ENCODE results near the gene PRAC1.
A peak's percentile ranks its signal among the peaks of the same experiment; 100 is the strongest.

Gene PRAC1

DNA sequence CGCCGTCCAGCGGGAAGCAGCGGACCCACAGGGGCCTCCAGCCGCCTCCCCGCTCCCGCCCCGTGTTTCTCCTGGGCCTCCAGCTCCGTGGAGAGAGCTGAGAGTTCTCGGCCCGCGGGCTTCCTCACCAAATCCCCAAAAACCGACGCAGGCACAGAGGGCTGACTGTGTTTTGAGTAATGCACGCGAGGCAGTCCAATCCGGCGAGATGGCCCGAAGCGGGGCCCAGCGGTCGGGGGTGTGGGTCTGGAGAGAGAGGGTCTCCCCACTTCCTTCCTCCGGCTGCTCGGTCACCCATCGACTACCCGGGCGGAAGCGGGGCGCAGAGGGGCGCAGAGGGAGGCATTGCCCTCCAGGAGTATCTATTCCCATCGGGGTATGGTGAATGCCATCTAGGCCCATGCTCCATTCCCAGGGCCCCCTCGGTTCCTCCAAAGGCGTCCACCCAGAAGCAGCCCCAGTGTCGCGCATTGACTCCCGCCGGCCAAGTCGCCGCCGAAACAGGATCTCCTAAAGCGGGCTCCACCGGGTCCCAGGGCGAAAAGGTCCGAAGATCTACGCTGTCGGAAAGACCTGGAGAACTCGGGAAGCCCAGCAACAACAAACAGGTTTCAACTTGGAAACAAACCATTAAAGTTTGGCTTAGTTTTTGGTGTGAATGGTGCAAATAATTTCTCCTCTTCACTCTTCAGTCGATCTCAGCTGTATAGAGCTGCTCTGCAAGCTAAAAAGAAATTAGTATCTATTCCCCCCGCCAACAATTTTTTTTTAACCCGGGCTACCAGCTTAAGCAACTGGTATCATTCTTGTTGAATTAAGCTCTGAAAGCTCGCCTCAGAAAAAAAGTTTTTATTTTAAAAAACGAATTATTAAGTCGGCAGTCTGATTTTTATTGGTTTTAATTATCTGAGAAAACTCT is 25.4 kb upstream of the PRAC1 start:
- no peak for DNase-seq (ENCODE audit: low spot score)

DNA sequence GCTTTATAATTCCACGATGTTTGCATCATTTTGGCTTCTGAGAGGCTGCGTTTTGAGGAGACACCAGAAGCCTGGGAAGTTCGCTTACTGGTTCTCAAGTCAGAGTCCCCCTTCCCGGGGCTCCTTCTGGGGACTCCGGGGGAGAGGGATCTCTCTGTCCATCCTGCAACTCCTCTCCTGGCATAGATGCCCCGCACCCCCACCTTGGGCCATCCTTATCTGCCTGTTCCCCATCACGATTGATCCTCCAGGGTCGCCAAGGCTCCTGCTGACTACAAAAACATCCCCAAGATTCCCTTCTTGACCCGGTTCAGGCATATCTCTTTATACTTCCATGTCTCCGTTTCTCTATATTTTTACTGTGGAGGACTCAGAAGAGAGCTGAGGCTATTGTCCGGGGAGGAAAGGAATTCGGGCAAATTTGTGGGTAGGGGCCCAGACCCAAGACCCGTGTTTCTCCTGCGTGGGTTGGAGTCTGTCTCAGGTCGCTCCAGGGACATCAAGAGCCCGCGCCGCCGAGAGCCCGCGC is 24.7 kb upstream of the PRAC1 start:
- DNase-seq (ENCODE audit: low spot score) = no peak

DNA sequence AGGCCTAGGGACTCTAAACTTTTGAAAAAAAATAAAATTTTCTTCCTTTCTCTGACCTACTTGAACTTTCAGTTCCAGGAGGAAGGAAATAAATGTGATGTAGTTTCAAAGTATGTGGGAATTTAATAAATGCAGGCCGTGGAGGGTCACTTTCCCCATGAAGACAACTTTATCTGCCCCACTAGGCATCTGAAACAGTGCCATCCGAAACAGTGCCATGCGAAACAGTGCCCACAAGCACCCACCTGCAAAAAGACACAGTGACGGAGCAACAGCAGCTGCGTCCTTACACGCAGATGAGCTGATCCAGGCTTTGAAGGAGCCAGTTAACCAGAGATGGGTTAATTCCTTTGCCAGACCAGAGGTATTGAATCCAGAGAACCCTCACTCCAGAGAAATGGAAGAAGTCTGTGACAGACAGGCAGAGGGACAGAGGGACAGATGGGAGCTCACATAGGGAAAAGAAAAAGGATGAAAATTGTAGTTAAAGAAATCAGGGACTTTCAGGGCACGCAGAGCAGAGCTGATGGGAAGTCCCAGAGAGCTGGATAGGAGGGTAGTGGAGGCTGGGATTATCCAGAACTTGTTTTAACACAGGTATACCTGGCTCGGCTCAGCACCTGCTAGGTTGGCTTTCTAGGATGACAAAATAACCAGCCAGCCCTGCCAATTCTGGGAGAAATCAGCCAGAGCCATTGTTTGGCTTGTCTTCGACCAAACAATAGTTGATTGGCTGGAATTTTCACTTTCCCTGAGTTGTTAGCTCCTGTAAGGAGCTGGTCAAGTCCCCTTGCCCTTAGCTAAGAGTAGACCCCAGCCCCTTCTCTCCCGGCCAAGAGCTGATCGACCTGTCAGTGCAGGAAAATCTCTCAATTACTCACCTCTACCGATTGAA is 23.3 kb upstream of the PRAC1 start:
- DNase-seq (ENCODE audit: low spot score) = no peak

DNA sequence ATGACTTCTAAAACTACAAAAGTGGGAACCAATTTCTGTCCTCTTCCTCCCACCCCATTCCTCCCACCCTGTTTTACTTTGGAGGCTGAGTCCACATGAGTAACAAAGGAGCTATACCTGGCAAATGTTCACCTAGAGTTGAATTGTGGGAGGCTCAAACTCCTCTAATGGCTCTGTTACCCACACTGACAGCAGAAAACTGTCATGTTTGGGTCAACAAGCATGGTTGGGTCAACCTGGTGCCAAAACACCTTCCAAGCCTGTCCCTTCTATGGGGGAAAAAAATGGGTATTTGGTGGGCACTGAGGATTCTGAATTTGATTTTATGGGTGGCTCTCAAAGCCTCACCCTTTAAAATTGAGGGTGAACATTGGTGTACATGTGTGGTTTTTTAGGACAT is 18.2 kb upstream of the PRAC1 start:
- no peak for DNase-seq (ENCODE audit: low spot score)

DNA sequence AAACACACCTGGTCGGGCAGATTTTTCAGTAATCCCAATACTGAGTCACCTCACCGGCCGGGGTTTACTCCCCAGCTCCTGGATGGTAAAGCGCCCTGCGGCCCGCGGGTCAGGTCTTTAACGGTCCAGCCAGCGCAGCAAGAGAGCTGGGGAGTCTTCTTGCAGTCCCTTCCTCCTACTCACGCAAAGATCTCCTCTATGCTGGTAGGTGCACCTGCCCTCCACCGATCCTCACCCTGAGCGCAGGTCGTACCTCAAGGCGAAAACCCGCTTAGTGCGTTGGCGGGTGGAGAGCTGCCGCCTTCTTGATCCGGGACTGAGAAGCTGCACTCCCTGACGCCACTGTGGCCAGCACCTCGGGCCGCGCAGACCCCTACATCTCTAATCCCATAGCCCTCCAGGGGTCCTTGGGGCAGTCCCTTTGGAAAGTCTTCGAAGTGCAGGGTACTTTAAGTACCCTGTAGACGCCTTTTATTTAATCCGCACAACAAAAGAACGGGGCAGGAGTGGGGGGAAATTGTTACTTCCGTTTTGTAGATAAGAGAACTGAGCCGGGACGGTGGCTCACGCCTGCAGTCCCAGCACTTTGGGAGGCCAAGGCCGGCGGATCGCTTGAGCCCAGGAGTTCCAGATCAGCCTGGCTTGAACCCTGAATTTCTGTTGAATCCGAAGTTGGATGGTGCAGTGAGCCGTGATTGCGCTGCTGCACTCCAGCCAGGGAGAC is 16.6 kb upstream of the PRAC1 start:
- DNase-seq (ENCODE audit: low spot score) = peak; percentile 46

DNA sequence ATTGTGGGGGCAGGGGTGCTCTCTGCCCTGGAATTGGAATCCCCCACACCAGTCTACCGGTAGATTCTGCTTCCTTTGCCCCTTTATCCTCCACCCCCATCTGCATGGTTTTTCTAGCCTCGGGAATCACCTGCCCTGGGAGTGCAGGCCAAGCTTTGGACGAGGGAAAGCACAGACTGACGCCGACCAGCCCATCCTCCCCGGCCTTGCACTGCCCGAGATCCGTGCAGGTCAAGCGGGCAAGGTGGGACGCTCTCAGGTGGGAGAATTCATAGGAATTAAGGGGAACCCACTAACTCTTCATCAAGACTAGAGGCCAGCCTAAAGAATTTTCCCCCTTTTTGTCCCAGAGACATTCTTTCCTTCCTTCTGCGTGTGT is 16.1 kb upstream of the PRAC1 start:
- peak; percentile 36 for DNase-seq (ENCODE audit: low spot score)

DNA sequence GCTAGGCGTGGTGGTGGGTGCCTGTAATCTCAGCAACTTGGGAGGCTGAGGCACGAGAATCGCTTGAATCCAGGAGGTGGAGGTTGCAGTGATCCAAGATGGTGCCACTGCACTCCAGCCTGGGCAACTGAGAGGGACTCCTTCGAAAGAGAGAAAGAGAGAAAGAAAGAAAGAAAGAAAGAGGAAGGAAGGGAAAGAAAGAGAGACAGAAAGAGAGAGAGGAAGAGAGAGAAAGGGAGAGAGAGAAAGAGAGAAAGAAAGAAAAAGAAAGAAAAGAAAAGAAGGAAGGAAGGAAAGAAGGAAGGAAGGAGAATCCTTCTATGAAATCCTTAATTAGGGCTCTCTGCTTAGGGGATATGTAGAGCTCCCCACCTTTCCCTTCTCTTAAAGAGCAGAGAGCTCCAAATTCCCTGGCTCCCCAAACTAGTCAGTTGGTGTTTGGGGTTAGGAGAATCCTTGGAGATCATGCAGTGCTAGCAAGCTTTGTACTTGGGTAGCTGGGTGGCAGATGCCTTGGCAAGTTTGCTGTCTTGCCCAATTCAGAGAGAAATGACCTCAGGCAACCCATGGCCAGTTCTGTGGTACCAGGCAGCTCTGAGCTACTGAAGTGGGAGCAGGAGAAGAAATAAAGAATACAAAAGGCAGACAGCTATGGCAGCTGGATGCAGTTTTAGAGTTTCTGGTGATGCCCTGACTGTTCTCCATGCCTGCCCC is 15.2 kb upstream of the PRAC1 start:
- DNase-seq (ENCODE audit: low spot score) = peak; percentile 28

DNA sequence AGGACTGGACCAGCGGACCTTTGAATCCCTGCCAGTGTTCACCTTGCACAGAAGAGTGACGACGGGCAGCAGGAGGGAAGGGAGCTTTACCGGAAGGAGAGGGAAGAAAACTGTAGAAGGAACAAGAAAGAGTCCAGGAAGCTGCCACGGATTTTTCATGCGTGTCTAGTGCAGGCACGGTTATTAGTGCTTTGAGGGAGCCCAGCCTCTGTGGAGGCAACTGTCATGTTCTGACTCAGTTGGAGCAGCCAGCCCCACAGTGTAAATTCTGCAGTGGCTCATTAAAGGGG is 12.7 kb upstream of the PRAC1 start:
- DNase-seq (ENCODE audit: low spot score) = peak; percentile 24

DNA sequence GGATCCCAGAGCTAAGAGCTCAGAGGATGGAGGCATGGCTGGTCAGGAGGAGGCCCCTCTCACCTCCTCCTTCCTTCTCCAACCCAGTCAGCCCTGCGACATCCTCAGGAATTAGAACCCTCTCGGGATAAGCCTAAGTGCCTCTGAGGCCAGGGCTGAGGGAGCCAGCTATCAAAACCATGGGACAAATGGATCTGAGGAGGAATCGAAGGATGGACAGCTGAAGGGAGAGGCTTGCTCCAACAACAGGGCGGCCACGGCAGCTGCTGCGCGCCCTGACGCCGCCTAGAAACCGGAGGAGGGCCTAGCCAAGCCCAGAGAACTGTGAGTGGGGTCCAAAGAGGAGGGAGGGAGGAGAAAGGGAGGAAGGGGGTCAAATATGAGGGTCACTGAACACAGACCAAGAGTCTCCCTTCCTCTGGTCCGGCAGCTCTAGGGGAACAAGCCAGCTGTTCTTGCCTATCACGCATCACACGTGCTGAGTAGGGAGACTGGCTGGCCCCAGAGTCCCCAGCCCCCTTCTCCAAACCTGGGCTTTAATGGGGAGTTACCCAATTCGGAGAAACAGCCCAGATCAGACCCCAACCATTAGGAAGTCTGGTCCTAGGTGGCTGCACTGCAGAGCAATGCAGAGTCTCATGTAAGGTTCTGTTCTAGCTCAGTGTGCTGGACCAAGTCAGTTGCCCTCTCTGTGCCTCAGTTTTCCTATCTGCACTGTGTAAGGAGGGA is 12.2 kb upstream of the PRAC1 start:
- peak; percentile 39 for DNase-seq (ENCODE audit: low spot score)

DNA sequence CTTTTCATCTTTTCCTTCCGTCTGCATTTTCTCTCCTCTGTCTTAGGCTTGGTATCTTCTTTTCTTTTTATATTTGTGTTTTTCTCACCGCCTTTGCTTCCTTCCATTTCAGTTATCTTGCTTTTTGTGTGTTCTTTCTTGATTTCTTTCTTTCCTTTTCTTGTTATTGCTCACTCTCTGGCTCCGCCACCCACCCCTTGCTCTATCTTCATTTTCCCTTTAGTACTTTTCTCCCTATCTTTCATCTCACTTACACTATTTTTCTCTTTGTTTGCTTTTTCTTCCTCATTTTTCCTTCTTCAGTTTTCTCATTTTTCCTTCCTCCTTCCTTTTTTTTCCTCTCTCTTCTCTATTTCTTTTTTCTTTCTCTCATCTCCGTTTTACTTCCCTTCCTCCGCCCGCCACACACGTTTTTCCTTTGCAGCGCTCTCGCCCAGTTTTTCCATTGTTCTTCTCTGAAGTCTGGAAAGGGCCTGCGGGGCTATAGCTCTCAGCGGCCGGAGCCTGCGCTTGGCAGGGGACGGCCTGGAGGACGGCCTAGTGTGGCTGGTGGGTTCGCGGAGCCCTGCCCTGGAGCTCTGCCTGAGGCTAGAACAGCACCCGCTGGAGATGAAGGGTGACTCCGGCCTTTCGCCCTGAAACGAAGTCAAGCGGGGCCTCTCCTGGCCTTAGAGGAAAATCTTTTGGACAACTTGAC is 11.5 kb upstream of the PRAC1 start:
- peak; percentile 49 for DNase-seq (ENCODE audit: low spot score)

DNA sequence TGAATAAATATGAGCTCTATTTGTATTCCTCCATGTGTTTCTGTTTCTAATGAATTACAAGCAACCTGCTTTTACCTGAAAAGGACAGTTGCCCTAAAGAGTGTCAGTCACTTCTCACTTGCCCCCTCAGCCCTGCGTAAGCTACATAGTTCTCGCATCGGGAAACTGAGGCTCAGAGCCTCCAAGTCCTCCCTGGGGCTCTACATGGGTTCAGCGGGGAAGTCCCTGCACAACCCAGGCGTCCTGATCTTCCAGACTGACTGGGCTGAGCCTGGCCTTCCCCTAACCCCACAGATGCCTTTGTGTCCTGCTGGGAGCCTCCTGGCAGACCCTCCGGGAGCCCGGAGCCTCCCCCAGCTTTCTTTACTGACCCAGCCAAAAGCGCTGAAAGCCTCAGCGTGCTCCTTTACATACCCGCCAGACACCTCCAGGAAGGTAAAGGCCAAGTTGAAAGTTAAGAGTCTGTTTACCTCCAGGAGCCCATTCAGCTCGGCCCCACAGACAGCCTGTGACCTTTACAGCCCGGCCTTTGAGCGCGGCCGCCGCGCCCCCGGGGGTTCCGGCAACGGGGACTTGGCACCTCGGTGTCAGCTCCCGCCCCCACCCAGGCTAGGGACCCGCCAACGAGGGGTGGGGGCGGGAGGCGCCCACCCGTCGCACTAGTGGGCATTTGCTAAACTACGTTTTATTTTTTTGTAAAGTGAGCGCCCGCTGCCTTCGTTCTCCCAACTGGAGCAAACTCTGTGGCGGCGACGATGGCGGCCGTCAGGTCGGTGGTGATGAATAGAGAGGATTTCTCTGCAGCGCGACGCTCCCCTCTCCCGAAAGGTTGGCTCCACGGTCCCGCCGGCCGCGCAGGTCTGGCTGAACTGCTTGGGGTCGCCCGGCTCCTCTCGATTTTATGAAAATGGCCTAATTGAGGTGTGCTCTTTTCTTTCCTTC is 10.6 kb upstream of the PRAC1 start:
- peak; percentile 47 for DNase-seq (ENCODE audit: low spot score)

DNA sequence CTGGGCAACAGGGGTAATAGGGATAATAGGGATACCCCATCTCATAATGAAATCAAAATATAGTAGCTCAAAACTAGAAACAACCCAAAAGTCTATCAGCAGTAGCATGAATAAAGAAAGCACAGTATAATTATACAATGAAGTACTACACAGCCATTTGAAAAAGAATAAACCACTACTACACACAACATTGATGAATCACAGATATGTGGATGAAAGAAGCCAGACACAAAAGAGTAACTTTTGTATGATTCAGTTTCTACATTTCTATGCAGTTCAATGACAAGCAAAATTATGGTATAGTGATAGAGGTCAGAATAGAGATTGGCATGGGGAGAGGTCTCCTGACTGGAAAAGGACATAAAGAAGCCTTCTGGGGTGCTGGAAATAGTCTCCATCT is 9.0 kb upstream of the PRAC1 start:
- DNase-seq (ENCODE audit: low spot score) = no peak

DNA sequence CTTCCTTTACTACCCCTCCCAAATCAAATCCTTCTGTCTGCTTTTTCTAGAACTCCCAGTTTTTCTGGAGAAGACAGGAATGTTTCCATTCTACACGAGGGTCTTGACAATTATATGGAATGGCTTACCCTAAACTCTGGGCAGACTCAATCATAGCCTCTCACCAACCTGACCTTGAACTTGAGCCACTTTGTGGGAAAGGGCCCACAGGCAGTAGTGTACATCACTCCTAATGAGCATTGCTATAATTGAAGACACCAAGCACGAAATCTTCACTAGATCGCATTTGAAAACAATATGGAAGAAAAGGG is 7.9 kb upstream of the PRAC1 start:
- peak; percentile 9 for DNase-seq (ENCODE audit: low spot score)

DNA sequence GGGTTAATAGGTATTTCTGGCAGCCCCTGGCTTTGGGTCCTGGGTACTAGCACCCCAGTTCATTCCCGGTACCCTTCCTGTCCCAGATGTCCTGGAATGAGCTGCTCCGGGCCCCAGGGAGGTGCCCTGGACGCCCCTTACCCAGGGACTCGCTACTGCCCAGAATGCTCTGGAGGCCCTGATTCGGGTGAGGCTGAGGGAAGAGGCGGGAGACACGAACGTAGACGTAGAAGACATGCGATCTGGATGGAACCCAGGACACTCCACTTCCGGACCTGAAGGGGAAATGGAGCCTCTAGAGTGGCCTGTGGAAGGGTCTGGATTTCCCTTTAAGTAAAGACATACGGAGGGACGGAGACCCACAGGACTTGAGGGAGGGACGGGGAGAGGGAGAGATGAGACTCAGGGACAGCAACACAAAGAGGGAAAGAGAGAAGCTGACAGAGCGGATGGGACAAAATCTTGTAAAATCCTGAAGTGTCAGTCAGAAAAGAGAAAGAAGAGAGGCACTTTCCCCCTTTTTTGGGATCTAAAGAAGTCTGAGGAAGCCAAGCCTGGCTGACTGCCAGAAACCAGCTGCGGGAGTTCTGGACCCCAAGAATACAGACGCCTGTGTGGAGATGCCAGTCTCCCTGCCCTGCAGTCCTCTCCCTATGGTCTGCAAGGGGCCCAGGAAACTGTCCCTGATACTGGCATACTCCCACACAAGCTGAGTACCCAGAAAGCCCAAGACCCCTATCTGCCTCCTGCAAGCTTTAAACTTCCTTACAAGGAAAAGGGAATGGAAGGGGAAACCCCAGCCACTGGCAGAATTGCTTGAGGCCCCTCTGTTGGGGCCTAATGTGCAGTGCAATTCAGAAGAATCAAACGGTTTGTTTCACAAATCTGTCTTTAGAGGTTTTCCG is 7.3 kb upstream of the PRAC1 start:
- DNase-seq (ENCODE audit: low spot score) = peak; percentile 26

DNA sequence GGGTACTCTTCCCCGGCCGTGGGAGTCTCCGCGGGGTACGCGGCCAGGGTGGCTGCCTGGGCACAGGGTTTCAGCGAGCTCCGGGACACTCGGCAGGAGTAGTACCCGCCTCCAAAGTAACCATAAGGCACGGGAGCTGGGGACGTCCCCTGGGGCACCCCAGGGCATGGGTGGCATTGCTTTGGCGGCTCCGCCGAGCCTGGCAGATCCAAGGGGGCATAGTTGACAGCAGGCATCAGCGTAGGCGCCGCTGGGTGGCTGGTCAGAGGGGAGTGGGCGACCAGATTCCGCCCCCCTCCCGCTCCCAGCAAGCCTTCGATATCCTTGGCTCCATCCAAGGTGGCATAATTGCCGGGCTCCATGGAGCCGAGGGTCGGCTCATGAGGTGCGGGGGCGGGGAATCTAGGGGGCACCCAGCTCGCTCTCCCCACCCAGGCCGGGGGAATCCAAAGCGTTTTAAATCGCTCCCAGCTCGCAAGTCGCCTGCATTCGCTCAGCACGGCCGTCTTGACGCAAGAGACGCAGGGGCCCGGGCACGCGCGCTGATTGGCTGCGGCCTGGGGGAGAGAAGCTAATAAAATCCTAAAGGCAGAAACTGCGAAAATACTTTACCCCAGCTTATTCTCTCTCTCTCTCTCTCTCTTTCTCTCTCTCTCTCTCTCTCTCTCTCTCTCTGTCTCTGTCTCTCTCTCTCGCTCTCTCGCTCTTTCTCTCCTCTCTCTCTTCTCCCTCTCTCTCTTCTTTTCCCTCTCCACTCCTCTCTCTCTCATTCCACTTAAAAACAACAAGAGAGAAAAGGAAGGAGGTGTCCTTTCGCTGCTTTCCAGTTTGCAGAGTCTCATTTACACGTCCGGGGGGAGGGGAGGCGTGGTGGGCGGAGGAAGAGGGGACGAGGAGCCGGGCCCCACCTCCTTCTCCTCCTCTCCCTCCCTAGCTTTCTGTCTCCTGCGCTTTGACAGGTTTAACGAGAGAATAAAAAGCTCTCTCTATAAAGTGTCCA is 6.2 kb upstream of the PRAC1 start, which contains the start of gene HOXB13:
TSS of gene HOXB13 (minus strand) at position 519 of the 1,000 bp plus-strand sequence. CDS start at position 362, 157 bp downstream.
- peak; percentile 72 for DNase-seq (ENCODE audit: low spot score)

DNA sequence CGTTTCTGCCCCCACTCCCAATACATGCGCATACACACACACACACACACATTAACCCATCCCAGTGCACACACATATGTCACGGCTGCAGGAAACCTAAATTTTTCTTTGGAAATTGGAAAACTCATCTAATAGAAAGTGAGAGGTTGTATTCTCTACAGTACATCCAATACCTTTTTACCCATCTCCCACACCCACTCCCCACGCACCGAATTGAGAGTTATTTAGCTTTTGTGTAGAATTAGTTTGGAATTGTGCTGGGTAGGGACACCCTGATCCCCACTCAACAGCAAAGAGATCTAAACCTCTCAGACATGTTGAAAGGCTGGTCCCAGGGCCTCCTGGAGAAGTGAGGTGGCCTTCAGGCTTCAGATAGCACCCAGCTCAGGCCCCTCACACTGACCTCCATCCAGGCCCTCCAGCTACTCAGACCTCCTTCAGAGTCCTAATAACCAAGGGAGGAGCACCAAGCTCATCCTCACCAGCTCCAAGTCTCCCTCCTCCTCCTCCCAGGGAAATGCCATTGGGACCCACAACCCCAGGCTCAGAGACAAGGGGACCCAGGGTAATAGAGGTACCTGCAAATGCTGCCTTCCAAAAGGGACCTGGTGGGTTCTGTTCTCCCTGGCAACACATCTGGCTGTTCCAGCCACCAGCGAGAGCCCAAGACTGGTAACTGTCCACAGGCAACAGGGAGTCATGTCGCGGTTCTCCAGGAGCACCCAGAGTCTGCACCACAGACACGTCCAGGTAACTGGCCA is 5.3 kb upstream of the PRAC1 start:
- no peak for DNase-seq (ENCODE audit: low spot score)
